Measurements from ENCODE around the gene QKI.

The QKI gene

DNA sequence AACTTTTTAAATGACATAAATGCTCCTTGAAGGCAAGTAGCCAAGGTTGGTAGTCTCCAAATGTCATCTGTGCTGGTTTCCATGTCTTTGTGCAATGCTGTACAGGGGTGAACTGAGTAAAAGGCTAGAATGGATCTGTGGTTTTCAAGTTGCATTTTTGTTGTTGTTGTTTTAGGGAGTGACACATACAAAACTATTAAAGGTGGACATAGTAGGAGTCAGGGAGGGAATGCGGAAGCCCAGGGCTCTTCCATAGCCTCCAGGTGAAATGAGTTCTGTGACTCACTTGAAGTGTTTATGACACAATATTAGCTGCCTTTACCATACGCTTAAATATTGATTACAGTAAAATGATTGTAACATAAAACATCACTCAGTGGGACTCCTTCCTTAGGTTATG is 22.5 kb upstream of the QKI start:
- DNase-seq (ENCODE audit: low spot score): no peak

- no peak for DNase-seq (ENCODE audit: low spot score)
Observed at GRCh38 chr6:163392533-163392932, 22.0 kb upstream of the QKI start.

DNA sequence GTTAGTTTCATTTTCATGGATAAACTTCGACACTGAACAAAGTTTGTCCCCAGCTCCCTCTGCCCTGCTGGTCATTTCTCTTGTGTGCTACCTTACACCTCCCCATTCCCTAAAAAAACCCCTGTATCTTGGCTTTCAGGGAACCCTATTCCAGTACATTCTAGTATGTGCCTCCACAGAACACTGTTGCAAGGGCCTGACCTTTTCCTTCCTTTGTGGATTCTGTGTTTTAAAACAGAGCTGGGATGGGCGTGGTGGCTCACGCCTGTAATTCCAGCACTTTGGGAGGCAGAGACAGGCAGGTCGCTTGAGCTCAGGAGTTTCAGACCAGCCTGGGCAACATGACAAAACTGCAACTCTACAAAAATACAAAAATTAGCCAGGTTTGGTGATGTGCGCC is 20.6 kb upstream of the QKI start:
- DNase-seq (ENCODE audit: low spot score): no peak

GRCh38 chr6:163394659-163395058 is 19.9 kb upstream of the QKI start:
- no peak for DNase-seq (ENCODE audit: low spot score)

GRCh38 chr6:163395122-163395830 is 19.2 kb upstream of the QKI start:
- no peak for DNase-seq (ENCODE audit: low spot score)

- DNase-seq (ENCODE audit: low spot score): no peak
Observed at GRCh38 chr6:163395831-163396185, 18.7 kb upstream of the QKI start.

GRCh38 chr6:163397326-163397725 is 17.2 kb upstream of the QKI start:
- DNase-seq (ENCODE audit: low spot score): no peak

DNA sequence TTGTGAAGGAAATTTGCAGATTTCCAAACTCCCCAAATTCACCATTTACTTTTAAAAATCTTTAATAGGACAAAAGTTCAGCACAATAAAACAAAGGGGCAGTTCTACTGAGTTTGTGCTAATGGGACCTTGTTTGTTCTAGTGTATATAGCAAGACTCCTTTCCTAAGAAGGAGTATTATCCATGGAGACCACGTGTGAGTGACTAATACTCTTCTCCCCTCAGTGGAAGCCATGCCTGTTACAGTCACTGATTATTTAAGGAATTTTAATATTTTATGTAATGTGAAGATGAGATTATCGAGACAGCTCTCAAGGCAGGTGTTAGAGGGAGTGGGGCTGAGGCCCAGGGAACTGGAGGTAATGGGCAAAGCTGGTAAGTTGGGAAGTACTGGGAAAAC is 16.4 kb upstream of the QKI start:
- DNase-seq (ENCODE audit: low spot score): no peak

- no peak for DNase-seq (ENCODE audit: low spot score)
Observed at GRCh38 chr6:163398815-163399214, 15.7 kb upstream of the QKI start.

DNA sequence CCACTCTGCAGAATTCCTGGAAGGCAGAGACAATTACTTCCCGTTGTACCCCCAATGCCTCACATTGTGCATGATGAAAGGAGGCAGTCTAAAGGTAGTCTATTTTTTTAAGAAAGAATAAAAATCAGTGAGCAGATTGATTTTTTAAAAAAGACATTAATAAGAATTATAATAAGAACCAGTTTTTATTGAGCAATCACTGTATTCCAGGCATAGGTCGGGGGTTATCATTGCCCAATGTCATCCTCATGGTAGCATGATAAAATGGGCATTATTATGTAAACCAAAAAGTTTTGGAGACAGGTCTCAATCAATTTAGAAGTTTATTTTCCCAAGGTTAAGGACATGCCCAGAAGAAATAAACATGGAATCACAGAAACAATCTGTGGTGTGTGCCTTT is 14.0 kb upstream of the QKI start:
- DNase-seq (ENCODE audit: low spot score): no peak

- no peak for DNase-seq (ENCODE audit: low spot score)
Observed at GRCh38 chr6:163401039-163401885, 13.3 kb upstream of the QKI start.

GRCh38 chr6:163402616-163403015 is 11.9 kb upstream of the QKI start:
- DNase-seq (ENCODE audit: low spot score): no peak

DNA sequence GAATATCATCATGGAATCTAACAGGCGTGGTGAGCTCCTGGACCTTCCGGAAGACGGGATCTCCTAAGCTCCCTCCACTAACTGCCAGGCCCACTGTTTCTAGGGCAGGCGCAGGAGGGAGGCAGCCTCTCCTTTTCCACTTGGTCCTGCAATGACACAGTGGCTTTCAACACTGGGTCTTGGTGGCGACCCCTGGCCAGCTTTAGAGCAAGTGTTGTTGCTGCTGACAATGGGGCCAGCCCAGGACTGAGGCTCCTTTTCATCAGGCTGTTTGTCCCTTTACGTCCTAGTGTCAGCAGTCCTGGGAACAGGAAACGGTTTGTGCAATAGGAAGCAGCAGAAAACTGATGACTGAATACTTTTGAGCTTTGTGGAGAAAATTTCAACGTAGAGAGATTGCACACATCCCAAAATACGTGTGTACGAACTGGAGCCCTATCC is 9.7 kb upstream of the QKI start:
- no peak for DNase-seq (ENCODE audit: low spot score)

- DNase-seq (ENCODE audit: low spot score): no peak
Observed at GRCh38 chr6:163405412-163406309, 8.9 kb upstream of the QKI start.

DNA sequence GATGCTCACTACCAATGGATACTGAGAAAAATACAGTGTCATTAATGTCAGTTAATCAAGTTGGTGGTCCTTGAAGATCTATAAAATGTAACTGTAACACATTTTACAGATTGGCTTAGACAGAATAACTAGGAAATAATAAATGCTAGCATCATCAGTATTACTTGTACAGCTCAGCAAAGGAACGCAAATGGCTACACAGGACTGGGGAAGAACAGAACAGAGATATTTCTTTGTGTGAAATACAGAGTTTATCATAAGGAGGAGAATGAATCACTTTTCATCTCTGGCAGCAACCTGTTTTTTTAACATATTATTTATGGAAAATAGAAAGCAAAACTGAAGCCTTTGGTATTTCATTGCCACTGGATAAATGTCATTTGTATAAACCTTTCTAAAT is 8.2 kb upstream of the QKI start:
- no peak for DNase-seq (ENCODE audit: low spot score)

DNA sequence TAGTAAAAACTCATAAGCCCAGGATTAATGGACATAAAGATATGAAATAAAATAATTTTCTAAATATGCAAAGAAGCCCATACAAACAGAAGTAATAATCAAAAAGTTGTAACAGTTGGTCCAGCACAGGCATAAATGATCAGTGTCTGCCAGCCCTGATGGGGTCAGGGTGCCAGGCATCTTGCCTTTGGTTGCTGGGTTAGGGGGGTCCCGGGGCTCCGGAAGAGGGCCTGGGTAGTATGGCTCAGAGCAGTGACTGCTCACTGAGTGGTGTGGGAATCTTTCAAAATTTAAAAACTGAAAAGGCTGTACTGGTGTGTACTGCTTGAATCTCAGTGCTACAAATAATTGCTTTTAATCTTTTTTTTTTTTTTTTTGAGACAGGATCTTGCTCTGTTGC is 7.7 kb upstream of the QKI start:
- no peak for DNase-seq (ENCODE audit: low spot score)

- no peak for DNase-seq (ENCODE audit: low spot score)
Observed at GRCh38 chr6:163408352-163408991, 6.0 kb upstream of the QKI start.

DNA sequence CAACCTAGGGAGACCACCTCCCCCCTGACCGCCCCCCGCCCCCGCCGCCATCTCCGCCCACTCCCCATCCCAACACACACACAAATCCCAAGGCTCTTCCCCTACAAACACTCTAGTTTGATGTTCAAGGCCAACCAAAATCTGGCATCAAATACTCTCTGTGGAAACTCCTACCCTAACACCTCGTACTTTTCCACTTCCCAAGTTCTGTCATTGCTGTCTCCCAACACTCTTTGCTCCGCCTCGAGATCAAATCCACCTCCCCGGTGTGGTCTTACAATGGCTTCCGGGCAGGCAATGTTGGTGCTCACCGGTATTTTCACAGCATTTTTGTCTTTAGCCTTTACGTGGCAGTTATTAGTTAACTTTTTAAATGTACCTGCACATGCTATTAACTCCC is 4.8 kb upstream of the QKI start:
- no peak for DNase-seq (ENCODE audit: low spot score)

DNA sequence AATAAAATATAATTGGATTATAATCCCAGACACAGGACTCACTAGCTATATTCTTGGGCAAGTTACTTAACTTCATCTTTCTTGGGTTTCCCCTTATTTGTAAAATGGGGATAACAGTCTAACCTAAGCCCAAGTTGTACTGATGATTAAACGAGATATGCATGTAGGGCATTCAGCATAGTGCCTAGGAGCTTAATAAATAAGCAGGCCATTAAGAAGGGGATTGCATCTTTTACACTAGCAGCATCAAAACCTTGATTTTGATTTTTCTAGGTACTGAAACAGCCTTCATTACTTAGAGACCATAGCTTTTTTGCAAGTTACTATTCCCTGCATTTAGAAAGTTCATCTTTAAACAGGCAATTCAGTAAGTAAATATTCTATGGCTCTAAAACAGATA is 2.2 kb upstream of the QKI start:
- no peak for DNase-seq (ENCODE audit: low spot score)

- DNase-seq (ENCODE audit: low spot score): no peak
Observed at GRCh38 chr6:163412801-163413344, 1.6 kb upstream of the QKI start.

GRCh38 chr6:163413345-163414116 is 987 bp upstream of the QKI start:
- peak; percentile 91 for DNase-seq (ENCODE audit: low spot score)

Measured in ecto neural progenitor cell (in vitro differentiated cells).